Lower leg skin (tissue), 3 donors: ENCODE results near the gene DDX24.

Experiments
- CTCF ChIP-seq, 3 donors: fragments of 450-650 bp; IDR thresholded peaks; one replicate each; pipeline ENCODE4 v1.5.1; 2016; ENCODE audit warnings: antibody characterized with exemption in 3 of 3, mild to moderate bottlenecking in 3 of 3, moderate library complexity in 2 of 3
- POLR2A ChIP-seq, 2 donors: fragments of 450-650 bp; IDR thresholded peaks; one replicate each; pipeline ENCODE4 v1.6.1; 2016 to 2017; ENCODE audit warnings: antibody characterized with exemption in 2 of 2, mild to moderate bottlenecking in 1 of 2, moderate library complexity in 1 of 2

GRCh38 chr14:94081386-94081820, 401 bp upstream of the DDX24 start:
- TF ChIP-seq CTCF (IDR thresholded peaks at IDR 0.05) (no peak), POLR2A (IDR thresholded peaks at IDR 0.05) (no peak)
